ENCODE measurements around the gene PROM2. TPM values are rescaled to one million over a fixed set of nuclear protein-coding genes. Genes with fewer than 3 reads are reported as not detected.

PROM2 gene
- total RNA-seq, 1 experiment from 2014 or later, result 1.6 TPM

DNA sequence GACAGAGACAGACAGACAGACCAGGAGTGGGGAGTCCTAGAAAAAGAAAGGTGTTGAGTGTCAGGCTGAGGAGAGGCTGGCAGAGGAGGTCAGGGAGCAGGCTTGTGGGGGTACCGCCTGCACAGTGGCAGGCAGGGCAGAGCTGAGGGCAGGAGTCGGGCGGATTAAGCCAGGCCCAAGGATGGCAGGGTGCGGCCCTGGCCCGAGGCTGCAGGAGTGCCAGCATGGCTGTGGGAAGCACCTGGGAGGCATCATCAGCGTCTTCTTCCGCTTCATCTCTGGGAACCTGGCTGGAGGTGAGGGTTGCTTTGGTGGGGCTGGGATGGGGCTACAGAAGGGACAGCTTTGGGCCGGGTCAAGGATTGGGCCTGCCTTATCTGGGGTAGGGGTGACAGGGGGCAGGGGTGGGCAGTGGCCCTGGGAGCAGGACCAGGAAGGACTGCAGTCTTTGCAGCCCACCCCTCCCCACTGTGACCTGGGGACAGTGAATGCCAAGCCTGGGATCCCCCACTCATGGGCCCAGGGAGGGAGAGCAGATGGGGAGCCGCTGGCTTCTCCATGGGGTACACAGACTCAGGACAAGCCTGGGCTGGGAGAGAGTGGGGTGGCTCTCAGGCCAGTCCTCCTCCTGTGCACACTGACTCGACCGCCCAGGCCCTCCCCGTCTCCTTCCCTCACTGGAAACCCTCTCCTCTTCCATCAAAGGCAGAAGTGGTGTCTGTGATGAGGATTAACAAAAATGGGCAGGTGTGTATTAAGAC is 43.6 kb downstream of the PROM2 start:
- no peaks in the 10 kb centered on the region for H3K9me3 ChIP-seq (ENCODE audit: low read depth, low read length, poor library complexity, severe bottlenecking)
- intact Hi-C loops (cut with micrococcal nuclease; ENCODE audit: unreplicated experiment), result no loop called here
- DNase-seq (ENCODE audit: low spot score), result no peak
- CTCF ChIA-PET, result no interaction called here
- H3K27ac ChIP-seq (ENCODE audit: low read depth, low read length, poor library complexity, severe bottlenecking), result no peak overlapping the region
- no TSS peak for BruUV-seq (replicated peaks)
- POLR2A ChIA-PET (ENCODE audit: low non-redundant PET), result no interaction called here
- H3K4me1 ChIP-seq (ENCODE audit: insufficient read depth, low read length, poor library complexity, severe bottlenecking), result peaks cover 6% of the 10 kb centered on the region
- no peaks in the 10 kb centered on the region for H3K27me3 ChIP-seq (replicated peaks; ENCODE audit: insufficient read depth, low read depth, low read length, poor library complexity)
- H3K4me3 ChIP-seq (ENCODE audit: low read depth, low read length, poor library complexity, severe bottlenecking), result no peak overlapping the region
- no peak for TF ChIP-seq EZH2 (IDR thresholded peaks at IDR 0.05; ENCODE audit: borderline replicate concordance, low read depth, low read length, poor library complexity, severe bottlenecking)
- no peaks in the 10 kb centered on the region for H3K36me3 ChIP-seq (ENCODE audit: insufficient read depth, low read length, poor library complexity, severe bottlenecking)

- intact Hi-C loops (cut with micrococcal nuclease; ENCODE audit: unreplicated experiment), result no loop called here
- no peaks in the 10 kb centered on the region for H3K9me3 ChIP-seq (ENCODE audit: low read depth, low read length, poor library complexity, severe bottlenecking)
- ChIA-PET CTCF (no interaction called here), POLR2A (ENCODE audit: low non-redundant PET) (no interaction called here)
- DNase-seq (ENCODE audit: low spot score), result no peak
- H3K36me3 ChIP-seq (ENCODE audit: insufficient read depth, low read length, poor library complexity, severe bottlenecking), result no peaks in the 10 kb centered on the region
- H3K4me1 ChIP-seq (ENCODE audit: insufficient read depth, low read length, poor library complexity, severe bottlenecking), result peaks cover 6% of the 10 kb centered on the region
- BruUV-seq (replicated peaks), result no TSS peak
- no peak overlapping the region for H3K27ac ChIP-seq (ENCODE audit: low read depth, low read length, poor library complexity, severe bottlenecking)
- TF ChIP-seq, protein P1, sequence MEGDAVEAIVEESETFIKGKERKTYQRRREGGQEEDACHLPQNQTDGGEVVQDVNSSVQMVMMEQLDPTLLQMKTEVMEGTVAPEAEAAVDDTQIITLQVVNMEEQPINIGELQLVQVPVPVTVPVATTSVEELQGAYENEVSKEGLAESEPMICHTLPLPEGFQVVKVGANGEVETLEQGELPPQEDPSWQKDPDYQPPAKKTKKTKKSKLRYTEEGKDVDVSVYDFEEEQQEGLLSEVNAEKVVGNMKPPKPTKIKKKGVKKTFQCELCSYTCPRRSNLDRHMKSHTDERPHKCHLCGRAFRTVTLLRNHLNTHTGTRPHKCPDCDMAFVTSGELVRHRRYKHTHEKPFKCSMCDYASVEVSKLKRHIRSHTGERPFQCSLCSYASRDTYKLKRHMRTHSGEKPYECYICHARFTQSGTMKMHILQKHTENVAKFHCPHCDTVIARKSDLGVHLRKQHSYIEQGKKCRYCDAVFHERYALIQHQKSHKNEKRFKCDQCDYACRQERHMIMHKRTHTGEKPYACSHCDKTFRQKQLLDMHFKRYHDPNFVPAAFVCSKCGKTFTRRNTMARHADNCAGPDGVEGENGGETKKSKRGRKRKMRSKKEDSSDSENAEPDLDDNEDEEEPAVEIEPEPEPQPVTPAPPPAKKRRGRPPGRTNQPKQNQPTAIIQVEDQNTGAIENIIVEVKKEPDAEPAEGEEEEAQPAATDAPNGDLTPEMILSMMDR (conservative IDR thresholded peaks at IDR 0.05; ENCODE audit: low read depth, low read length), result no peak
- TF ChIP-seq EZH2 (IDR thresholded peaks at IDR 0.05; ENCODE audit: borderline replicate concordance, low read depth, low read length, poor library complexity, severe bottlenecking), result no peak
- no peak overlapping the region for H3K4me3 ChIP-seq (ENCODE audit: low read depth, low read length, poor library complexity, severe bottlenecking)
- no peaks in the 10 kb centered on the region for H3K27me3 ChIP-seq (replicated peaks; ENCODE audit: insufficient read depth, low read depth, low read length, poor library complexity)
Observed at GRCh38 chr2:95318431-95319220, 44.4 kb downstream of the PROM2 start.

DNA sequence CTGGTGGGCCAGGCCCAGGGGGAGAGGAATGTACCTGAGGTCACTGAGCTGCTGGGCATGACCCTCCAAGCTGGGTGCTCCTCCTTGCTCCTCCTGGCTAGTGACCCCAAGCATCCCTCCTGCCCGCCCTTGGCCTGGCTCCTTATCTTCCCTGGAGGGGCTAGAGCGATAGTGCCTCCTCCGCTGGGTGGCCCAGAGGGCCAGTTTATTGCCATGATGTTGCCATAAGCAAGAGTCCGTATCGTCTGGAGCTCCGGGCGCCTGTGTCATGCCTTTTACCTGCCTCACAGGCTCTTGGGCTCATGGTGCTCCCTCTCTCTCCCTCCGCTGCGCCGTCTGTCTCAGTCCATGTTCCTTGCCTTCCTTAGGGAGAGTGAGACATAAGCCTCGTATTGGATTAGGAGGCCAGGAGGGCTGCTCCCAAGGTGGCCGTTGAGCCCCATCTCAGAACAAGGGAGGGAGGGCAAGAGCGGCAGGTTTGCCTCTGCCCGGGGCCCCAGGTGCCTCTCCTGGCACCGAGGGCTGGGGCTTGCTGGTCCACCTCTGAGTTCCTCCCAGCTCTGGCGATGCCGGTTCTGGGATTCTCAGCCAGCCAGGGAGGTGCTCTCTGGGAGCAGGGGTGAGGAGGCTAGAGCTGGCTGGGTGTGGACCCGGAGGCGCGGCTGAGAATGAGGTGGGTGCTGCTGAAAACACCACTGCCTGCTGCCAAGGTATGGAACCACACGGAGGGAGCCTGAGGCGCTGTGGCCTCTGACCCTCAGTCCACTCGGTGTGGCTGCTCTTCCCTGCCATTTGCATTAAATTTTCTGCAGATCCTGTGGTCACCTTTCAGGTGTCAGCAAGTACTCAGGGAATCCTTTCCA is 45.5 kb downstream of the PROM2 start:
- intact Hi-C loops (cut with micrococcal nuclease; ENCODE audit: unreplicated experiment), result no loop called here
- Histone ChIP-seq H3K36me3 (ENCODE audit: insufficient read depth, low read length, poor library complexity, severe bottlenecking) (no peaks in the 10 kb centered on the region), H3K4me3 (ENCODE audit: low read depth, low read length, poor library complexity, severe bottlenecking) (no peak overlapping the region), H3K27me3 (replicated peaks; ENCODE audit: insufficient read depth, low read depth, low read length, poor library complexity) (no peaks in the 10 kb centered on the region), H3K4me1 (ENCODE audit: insufficient read depth, low read length, poor library complexity, severe bottlenecking) (peaks cover 6% of the 10 kb centered on the region), H3K27ac (ENCODE audit: low read depth, low read length, poor library complexity, severe bottlenecking) (no peak overlapping the region), H3K9me3 (ENCODE audit: low read depth, low read length, poor library complexity, severe bottlenecking) (no peaks in the 10 kb centered on the region)
- POLR2A ChIA-PET (ENCODE audit: low non-redundant PET), result no interaction called here
- no peak for TF ChIP-seq EZH2 (IDR thresholded peaks at IDR 0.05; ENCODE audit: borderline replicate concordance, low read depth, low read length, poor library complexity, severe bottlenecking)
- TF ChIP-seq, protein P1 (conservative IDR thresholded peaks at IDR 0.05; ENCODE audit: low read depth, low read length), result no peak
- no TSS peak for BruUV-seq (replicated peaks)
- CTCF ChIA-PET, result no interaction called here
- no peak for DNase-seq (ENCODE audit: low spot score)
